ENCODE results near the gene STIM1.
"Not testable (repeated sequence)": the region's sequence is repeated elsewhere in the genome, so short reads cannot be mapped to it uniquely, and the experiment has no call there.

STIM1 gene

DNA sequence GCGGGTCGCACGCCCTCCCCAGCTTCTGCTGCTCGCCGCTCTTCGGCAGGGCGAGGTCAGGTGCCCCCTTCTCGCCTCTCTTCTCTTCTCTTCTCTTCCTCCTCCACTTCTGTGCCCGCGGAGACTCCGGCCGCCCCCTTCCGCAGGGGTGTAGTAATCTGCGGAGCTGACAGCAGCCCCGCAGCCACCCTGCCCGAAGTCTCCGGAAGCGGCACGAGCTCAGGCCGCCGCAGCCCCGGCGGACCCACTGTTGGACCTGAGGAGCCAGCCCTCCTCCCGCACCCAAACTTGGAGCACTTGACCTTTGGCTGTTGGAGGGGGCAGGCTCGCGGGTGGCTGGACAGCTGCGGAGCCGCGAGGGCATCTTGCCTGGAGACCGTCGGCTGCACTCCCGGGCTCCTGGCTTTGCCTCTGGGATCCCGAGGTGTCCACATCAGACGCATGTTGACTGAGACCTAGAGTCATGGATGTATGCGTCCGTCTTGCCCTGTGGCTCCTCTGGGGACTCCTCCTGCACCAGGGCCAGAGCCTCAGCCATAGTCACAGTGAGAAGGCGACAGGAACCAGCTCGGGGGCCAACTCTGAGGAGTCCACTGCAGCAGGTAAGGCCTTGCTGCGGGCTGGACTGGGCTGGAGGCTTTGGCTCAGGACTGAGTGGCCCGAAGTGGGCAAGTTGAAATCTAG, 486 bp downstream of the STIM1 start:
- no peak for DNase-seq (ENCODE audit: low read depth)

DNA sequence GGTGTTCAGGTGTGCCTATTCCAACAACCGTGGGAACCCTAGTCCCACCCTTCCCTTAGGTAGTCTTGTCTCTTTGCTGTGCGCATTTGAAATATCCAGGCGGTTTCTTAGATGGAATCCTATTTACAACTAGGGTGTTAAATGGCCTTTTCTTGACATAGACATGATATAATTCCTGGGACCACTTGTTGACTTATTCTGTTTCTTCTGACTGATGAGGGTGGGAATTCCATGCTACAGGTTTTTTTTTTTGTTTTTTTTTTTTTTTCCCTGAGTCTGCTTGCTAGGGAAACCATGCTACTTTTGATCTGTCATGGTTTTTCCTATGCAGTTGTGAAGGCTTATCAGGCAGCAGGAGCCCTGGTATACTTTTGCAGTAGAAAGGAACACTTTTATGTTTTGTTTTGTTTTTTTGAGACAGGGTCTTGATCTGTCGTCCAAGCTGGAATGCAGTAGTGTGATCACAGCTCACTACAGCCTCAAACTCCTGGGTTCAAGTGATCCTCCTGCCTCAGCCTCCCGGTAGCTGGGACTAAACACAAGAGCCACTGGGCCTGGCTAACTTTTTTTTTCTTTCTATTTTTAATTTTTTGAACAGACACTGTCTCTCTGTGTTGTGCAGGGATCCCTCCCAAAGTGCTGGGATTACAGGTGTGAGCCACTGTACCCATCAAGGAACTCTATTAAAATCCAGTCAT, 1.5 kb downstream of the STIM1 start:
- no peak for DNase-seq (ENCODE audit: low read depth)

DNA sequence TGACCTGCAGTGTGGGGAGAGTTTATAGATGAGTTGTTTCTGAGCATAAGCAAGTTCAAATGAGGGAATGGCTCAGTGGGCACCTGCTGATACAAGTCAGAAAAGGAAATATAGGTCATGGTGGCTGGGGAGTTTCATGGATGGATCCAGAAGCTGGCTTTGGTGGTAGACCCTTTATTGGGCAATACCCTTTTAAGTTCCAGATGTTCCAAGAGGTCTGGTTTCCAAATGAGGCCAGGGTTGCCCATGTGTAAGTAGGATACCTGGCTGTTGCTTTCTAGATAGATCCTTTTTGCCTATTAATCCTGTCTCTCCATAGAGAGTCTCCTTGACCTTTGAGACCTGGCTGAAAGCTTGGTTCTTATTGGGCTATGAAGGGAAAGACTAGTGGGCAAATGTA, 2.2 kb downstream of the STIM1 start:
- DNase-seq (ENCODE audit: low read depth) = no peak

DNA sequence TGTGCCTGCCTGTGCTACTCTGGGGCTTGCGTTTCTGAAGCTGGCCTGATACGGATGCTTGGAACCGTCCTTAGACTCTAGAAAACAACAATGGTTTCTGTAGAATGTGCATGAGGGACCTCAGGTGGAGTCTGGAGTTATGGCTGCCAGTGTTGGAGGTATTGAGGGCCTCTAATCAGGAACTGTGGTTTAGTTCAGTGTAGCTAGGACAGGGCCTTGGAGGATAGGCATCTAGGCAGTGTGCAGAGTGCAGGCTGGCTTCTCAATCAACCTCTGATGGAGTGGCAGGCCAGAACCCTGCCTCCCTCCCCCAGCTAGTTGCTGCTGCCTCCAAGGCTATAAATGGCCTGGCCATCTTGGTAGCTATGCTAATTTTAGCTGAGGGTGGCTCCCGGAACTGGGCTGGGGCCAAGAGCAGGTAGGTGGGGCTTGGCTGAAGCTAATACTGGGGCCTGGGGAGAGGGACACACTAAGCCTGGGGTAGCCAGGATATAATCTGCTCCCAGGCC, 4.0 kb downstream of the STIM1 start:
- DNase-seq (ENCODE audit: low read depth) = no peak

DNA sequence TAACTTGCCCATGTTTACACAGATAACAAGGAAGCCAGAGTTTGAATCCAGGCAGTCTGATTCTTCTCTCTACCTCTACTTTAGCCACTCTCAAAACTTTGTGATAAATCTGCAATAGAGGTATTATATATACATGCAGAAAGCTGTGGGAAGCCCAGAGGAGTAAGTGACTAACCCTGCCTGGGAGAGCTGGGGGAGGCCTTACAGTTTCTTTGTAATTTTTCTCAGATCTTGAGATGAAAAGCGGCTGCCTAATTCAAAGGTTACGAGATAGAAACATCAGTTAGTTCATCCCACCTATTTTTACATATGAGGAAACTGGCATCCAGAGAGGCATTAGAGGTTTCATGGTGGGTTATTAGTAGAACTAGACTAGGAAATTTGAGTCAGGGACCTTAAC, 4.9 kb downstream of the STIM1 start:
- no peak for DNase-seq (ENCODE audit: low read depth)

DNA sequence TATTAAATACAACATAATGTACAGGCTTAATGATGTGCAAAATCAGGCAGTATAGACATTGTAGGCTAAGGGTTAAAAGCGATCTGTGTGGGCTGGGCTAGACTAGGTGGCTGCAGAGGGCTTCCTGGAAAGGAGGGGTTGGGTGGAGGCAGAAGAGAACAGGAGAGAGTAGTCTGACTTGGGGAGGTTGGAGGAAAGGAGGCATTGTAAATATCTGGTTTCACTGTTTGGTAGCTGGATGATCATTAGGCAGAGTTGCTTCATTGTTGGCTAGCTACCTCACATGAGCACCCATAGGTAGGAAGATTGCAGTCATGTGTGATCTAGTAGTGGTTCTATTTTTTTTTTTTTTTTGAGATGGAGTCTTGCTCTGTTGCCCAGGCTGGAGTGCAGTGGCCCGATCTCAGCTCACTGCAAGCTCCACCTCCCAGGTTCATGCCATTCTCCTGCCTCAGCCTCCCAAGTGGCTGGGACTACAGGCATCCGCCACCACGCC, 5.5 kb downstream of the STIM1 start:
- not testable (repeated sequence) for DNase-seq (ENCODE audit: low read depth)

DNA sequence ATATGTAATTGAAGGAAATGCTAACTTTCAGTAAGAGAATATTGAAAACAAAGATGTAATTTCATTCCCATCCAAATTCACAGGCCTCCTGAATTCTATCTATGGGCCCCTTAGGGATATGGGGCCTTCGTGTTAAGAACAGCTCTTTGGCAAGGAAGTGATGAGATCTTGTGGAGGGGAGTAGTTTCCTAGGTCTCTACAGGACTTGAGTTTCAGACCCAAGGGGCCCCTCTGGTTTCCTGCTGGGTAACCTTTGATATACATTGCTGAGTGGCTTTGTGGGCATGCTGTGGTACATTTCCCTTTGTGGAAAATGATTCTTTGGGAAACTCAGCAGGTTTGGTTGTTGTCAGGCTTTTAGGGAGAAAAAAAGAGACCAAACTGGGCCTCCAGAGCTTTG, 6.2 kb downstream of the STIM1 start:
- no peak for DNase-seq (ENCODE audit: low read depth)

DNA sequence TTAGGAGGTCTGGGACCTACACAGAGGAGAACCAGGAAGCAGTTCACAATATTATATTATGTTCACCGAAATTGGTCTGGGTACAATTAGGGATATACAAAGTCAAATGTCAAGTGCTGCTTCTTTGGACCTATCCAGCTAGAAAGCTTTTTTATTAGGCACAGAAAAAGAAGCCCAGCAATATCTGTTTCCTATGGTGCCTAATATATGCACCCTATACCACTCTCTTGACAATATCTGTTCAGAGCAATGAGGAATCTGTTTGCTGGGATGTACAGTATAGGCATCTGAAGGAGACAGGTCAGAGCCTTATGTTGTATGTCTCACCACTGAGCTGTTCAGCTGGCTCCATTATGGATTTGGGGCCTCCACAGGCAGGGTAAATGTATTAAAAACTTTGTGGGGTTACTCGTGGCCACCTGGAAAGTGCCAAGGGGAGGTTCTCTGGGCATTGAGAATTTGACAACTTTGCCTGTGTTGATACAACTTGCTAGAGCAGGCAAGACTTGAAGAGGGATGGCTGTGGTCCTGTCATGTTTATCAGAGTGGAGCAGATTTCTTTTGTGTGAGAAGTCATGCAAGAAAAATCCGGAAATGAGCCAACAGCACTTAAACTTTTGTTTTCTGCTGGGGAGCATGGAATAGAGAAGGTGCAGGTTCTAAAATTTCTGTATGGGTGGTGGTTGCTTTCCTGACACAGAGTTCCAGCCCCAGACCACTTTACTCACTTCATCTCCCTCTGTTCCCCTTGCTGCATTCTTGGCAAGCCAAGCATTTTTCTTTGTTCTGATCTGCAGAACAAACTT, 10.1 kb downstream of the STIM1 start:
- DNase-seq (ENCODE audit: low read depth) = no peak

DNA sequence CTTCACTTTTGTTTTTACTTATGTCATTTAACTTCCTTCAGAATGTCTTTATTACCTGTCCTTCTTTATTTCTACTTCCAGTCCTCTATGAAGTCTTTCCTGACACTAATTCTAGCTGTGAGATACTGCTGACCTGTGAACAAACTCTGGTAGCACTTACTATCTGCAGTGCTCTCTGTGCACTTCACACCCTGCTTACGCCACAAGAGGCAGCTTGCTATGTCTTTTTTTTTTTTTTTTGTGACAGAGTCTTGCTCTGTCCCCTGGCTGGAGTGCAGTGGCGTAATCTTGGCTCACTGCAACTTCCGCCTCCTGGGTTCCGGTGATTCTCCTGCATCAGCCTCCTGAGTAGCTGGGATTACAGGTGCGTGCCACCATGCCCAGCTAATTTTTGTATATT, 10.7 kb downstream of the STIM1 start:
- DNase-seq (ENCODE audit: low read depth) = no peak

DNA sequence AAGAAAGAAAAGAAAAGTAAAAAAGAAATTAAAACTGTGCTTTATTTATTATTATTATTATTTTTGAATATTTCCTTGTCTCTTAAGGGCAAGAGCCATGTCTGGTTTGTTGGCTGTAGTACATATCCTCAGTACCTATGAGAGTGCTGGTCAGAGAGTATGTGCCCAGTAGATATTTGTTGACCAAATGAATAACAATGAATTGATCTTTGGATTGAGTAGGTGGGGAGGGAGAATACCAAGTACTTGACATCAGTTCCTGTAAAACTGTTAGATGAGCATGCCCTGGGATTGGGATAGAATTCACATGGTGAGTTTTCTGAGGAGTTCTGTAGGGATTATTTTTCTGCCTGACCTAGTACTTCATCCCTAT, 11.4 kb downstream of the STIM1 start:
- DNase-seq (ENCODE audit: low read depth) = no peak

DNA sequence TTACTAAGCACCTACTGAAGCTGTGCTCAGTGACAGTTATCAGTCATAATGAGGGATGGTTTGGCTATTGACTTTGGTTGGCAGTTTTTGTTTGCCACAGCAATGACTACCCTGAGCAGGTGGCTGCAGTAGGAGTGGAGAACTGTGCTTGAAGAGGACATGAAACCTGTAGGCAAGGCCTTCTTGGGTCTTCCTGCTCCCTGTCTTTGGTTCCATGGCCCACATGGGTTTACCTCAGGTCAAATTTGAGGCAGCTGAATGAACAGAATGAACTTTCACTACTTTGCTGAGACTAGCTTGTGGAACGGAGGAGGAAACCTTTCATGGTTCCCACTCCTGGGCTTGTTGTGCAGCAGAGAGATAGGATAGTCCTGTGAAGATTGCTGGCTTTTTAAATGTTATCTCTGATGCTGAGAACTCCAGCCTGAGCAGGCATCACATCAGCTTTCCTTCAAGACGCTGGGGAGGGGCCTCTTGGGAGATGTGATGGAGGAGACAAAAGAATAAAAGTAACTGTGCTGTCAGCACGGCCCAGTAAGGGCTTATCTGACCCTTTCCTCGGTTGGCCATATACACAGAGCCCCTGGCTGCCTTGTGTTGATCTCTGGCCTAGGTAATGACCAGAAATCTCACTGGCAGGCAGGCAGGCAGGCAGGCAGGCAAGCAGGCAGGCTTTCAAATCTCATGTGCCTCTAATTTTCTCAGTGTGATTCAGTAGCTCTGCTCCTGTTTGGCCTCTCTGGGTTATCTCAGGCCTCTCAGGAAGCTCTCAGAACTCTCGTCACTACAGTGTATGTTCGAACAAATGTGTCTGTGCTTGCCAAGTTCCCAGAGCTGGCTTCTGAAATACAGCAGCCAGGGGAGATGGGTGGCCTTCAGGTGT, 12.0 kb downstream of the STIM1 start:
- no peak for DNase-seq (ENCODE audit: low read depth)

DNA sequence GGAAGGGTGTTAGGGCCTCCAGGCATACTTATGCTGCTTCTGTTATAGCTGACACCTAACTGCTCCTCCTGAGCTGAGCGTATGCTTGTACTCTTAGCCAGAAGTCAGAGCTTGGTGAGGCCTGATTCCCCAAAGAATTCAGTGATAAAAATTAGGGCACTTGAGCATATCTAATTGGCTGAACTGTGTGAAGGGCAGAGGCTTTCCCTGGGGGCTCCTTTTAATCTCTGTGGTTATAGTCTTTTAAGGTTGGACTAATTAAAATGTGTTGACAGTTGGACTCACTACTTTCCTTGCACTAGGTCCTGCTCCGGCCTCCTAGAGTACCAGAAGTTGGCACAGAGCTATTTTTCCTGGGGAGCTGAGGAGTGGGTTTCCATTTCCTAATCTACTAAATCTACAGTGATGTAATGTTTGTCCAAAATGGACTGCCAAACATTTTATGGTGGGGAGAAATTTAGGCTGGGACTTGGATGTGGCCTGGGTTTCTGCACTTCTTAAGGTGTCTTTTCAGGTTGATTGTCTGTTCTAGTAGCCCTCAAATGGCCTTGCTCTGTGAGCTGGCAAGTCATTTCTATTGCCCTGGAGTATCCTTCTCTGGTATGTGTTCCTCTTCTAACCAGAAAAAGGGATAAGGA, 18.4 kb downstream of the STIM1 start:
- no peak for DNase-seq (ENCODE audit: low read depth)

DNA sequence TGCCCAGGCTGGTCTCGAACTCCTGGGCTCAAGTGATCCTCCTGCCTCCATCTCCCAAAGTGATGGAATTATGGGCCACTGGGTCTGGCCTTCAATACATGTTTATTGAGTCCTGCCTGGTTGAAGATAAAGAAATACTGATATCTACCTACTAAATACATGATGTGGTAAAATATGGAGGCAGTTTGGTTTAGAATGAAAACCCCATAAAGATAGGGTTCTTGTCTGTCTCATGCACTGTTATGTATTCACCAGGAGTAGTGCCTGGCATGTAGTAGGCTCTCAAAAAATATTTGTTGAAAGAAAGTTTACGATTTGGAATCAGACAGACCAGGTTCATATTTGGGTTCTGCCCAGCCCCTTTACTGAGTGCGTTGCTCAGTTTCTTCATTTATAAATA, 21.1 kb downstream of the STIM1 start:
- no peak for DNase-seq (ENCODE audit: low read depth)

DNA sequence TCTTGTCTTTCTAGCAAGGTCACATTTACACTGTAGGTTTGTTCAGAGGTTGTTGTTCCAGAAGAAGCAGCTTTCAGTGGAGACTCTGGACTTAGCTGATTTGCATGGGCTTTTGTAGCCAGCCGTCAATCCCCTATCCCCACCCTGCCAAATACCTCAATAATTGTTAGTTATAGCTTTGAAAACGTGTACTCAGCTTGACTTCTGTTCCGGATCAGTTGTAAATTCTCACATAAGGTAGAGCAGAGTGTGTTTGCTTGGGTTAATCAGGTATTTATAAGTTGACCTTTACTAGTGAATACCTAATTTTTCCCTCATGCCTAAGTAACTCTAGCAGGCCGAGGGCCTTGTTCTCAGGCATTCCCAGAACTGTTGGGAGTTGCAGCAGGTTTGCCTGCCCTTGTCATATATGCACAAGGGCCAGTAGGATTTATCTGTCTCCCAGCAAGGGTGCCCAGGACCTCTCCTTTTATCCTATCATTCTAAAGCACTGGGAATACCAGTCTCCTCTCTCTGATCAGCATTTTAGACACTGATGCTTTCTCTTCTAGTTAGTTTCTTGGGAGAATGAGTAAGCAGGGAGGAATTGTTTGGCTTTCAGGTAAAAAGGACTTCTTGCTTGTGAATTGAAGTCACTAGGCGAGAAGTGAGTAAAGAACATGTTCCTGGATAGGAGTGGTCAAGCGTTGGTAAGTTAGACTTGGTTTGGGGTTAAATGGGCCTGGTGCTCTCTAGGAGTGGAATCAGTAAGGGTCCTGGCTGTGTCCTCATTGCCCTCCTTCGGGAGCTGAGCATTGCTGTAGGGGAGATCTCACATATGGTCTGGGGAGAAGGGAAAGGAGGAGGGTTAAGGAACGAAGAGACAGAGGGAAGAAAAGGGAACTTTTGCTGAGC, 22.1 kb downstream of the STIM1 start:
- no peak for DNase-seq (ENCODE audit: low read depth)

DNA sequence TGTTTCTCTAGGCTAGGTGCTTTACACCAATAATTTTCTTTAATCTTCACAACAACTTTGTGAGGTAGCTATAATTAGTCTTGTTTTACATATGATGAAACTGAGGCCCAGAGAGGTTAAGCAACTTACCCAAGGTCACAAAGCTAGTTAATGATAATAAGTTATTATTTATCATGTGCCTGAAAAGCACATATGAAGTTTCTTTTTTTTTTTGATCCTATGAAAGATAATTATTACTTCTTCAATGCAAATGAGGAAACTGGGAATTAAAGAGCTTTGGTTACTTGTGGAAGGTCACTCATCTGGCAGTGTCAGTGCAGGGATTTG, 22.8 kb downstream of the STIM1 start:
- no peak for DNase-seq (ENCODE audit: low read depth)

DNA sequence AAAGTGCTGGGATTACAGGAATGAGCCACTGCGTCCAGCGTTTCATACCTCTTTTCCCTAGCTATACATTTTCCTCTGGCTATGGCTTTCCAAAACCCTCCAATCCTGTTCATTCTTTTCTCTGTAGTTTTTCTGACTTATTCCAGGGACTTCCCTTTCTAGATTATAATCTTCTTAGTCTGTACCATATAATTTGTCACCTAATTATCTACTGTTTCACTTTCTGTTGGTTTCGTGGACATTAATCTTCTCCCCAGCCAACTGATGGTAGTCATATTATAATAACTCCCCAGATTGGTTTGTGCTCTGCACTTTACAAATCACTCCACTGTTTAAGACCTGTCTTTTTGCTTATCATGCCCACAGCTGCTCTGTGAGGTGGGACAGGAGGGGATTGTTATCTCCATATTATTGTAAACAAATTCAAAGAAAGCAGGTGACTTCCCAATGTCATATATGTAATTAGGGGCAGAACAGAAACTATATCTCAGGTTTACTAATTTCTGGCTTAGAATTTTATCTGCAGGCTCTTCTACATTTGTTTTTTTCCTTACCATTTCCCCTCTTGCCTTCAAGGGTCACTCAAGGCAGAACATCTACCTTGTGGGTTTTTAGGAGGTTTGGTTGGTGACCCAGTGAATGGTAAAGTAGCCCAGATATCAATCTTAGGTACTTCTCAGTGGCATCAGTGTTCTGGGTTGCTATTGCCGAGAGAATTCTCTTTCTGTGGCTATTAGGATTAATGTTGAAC, 23.9 kb downstream of the STIM1 start:
- no peak for DNase-seq (ENCODE audit: low read depth)

DNA sequence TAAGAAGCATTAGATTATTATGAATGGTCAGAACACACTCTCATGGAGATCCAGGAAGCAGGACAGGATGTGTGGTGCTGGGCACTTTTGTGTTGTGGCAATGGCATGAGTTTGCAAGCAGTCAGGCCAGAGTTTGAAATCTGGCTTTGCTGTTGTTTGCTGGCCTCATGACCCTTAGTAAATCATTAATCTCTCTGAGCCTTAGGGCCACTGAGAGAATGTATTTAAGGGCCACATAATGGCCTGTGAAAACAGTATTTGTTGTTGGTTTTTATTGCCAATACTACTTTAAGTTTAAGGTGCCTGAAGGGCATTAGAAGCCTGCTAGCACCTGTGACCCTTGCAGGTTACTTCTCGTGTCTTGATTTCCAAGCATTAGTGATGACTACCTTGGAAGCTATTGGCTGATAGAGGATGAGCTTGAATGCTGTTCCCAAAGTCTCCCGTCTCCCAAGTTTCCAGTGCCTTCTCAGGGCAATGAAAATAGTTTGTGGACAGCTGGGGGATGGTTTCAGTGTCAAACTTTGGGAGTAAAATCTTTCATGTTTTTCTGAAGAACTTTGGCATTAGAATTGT, 24.6 kb downstream of the STIM1 start:
- no peak for DNase-seq (ENCODE audit: low read depth)

DNA sequence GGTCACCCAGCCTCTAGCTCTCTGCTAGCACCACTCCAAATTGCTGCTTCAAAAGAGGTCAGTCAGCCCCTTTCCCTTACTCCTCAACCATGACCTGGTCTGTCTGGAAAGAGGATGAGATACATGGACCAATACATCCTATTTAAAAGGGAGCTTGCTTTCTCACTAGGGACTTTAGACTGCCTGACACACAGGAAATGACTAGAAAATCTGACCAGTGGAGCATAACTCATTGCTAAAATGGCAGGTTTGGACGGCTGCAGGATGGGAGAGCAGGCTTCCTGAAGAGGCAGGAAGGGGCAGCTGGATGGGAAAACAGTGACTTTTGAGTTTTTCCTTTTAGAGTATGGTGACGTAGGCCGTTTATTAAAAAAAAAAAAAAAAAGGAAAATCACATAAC, 25.3 kb downstream of the STIM1 start:
- no peak for DNase-seq (ENCODE audit: low read depth)

DNA sequence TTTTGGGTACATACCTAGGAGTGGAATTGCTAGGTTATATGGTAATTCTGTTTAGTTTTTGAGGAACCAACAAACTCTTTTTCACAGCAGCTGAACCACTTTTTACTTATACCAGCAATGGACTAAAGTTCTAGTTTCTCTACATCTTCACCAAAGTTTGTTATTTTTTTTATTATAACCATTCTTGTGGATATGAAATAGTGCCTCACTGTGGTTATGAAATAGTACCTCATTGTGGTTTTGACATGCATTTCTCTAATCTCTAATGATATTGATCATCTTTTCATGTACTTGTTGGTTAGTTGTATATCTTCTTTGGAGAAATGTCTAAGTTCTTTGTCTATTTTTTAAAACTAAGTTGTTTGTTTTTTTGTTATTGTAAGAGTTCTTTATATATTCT, 27.2 kb downstream of the STIM1 start:
- DNase-seq (ENCODE audit: low read depth) = no peak
